Mesodermal cell (in vitro differentiated cells): ENCODE data around the gene NR6A1.

ENCODE experiments used
- H3K27ac ChIP-seq: 2 replicates; pipeline ENCODE4 v1.7.0; 2013; ENCODE audit warnings: mild to moderate bottlenecking, low read depth, low read length, moderate library complexity; ENCODE audit not compliant: severe bottlenecking
- H3K36me3 ChIP-seq: 2 replicates; pipeline ENCODE4 v1.7.1; 2013; ENCODE audit warnings: mild to moderate bottlenecking, low read length, moderate library complexity; ENCODE audit not compliant: control insufficient read depth, insufficient read depth
- H3K4me1 ChIP-seq: one replicate; pipeline ENCODE4 v1.7.1; 2013; ENCODE audit warnings: mild to moderate bottlenecking, low read length; ENCODE audit not compliant: insufficient read depth, control insufficient read depth, poor library complexity, severe bottlenecking
- H3K4me3 ChIP-seq: 2 replicates; pipeline ENCODE4 v1.7.0; 2013; ENCODE audit warnings: low read length, control low read depth, mild to moderate bottlenecking; ENCODE audit not compliant: insufficient read depth, poor library complexity, severe bottlenecking; ENCODE audit errors: extremely low read depth
- H3K9me3 ChIP-seq: 2 replicates; pipeline ENCODE4 v1.7.1; 2013; ENCODE audit warnings: mild to moderate bottlenecking, low read length, moderate library complexity; ENCODE audit not compliant: control insufficient read depth
- WGBS, 2 experiments: methylation state at CpG; one replicate each; pipeline ENCODE4 v1.1.5; 2013; ENCODE audit warnings: missing lambda C conversion rate in 2 of 2; ENCODE audit not compliant: insufficient coverage in 2 of 2; 5-methylcytosine and 5-hydroxymethylcytosine counted together

The NR6A1 gene

GRCh38 chr9:124521142-124521541 is 250.0 kb downstream of the NR6A1 start:
- Histone ChIP-seq H3K4me3 (no peak overlapping the region), H3K4me1 (no peaks in the 10 kb centered on the region), H3K36me3 (peaks cover 36% of the 10 kb centered on the region), H3K9me3 (peaks cover 2% of the 10 kb centered on the region), H3K27ac (no peak overlapping the region)
- WGBS, 2 experiments: 89 to 91% methylated on average over 2 to 3 of the region's 3 CpGs

- H3K27ac ChIP-seq: peak overlapping the region; percentile 67
- H3K36me3 ChIP-seq: peaks cover 29% of the 10 kb centered on the region
- H3K4me3 ChIP-seq: no peak overlapping the region
- H3K9me3 ChIP-seq: peaks cover 2% of the 10 kb centered on the region
- no peaks in the 10 kb centered on the region for H3K4me1 ChIP-seq
- 88 to 93% methylated on average over 4 to 6 of the region's 7 CpGs for WGBS, 2 experiments
Observed at GRCh38 chr9:124520206-124520596, 250.9 kb downstream of the NR6A1 start.

GRCh38 chr9:124518116-124518515 is 253.0 kb downstream of the NR6A1 start:
- Histone ChIP-seq H3K36me3 (peaks cover 19% of the 10 kb centered on the region), H3K4me3 (no peak overlapping the region), H3K4me1 (no peaks in the 10 kb centered on the region), H3K9me3 (peaks cover 2% of the 10 kb centered on the region), H3K27ac (no peak overlapping the region)
- 97 to 100% methylated on average over 6 to 7 of the region's 7 CpGs for WGBS, 2 experiments

GRCh38 chr9:124517600-124517999 is 253.5 kb downstream of the NR6A1 start:
- Histone ChIP-seq H3K27ac (no peak overlapping the region), H3K9me3 (peaks cover 2% of the 10 kb centered on the region), H3K4me3 (no peak overlapping the region), H3K4me1 (no peaks in the 10 kb centered on the region), H3K36me3 (peaks cover 19% of the 10 kb centered on the region)
- WGBS, 2 experiments: 72 to 89% methylated on average over 2 to 3 of the region's 5 CpGs

GRCh38 chr9:124514874-124515273 is 256.2 kb downstream of the NR6A1 start:
- Histone ChIP-seq H3K4me1 (peaks cover 6% of the 10 kb centered on the region), H3K9me3 (peaks cover 2% of the 10 kb centered on the region), H3K4me3 (no peak overlapping the region), H3K36me3 (peaks cover 13% of the 10 kb centered on the region), H3K27ac (no peak overlapping the region)
- 90 to 96% methylated on average over 4 of the region's 5 CpGs for WGBS, 2 experiments

- peaks cover 6% of the 10 kb centered on the region for H3K4me1 ChIP-seq
- H3K27ac ChIP-seq: no peak overlapping the region
- peaks cover 8% of the 10 kb centered on the region for H3K36me3 ChIP-seq
- no peak overlapping the region for H3K4me3 ChIP-seq
- 91 to 97% methylated on average over 4 of the region's 4 CpGs for WGBS, 2 experiments
- H3K9me3 ChIP-seq: no peaks in the 10 kb centered on the region
Observed at GRCh38 chr9:124514125-124514524, 257.0 kb downstream of the NR6A1 start.

GRCh38 chr9:124513376-124513994 is 257.6 kb downstream of the NR6A1 start:
- Histone ChIP-seq H3K4me1 (peaks cover 6% of the 10 kb centered on the region), H3K4me3 (no peak overlapping the region), H3K36me3 (peaks cover 3% of the 10 kb centered on the region), H3K27ac (no peak overlapping the region), H3K9me3 (no peaks in the 10 kb centered on the region)
- WGBS, 2 experiments: 90 to 94% methylated on average over 3 of the region's 5 CpGs

GRCh38 chr9:124512806-124513204 is 258.3 kb downstream of the NR6A1 start:
- H3K27ac ChIP-seq: no peak overlapping the region
- no peak overlapping the region for H3K4me3 ChIP-seq
- H3K4me1 ChIP-seq: peaks cover 6% of the 10 kb centered on the region
- H3K36me3 ChIP-seq: no peaks in the 10 kb centered on the region
- H3K9me3 ChIP-seq: no peaks in the 10 kb centered on the region
- 93% methylated on average over 9 of the region's 9 CpGs for WGBS, 2 experiments

- Histone ChIP-seq H3K36me3 (no peaks in the 10 kb centered on the region), H3K4me3 (no peak overlapping the region), H3K4me1 (peaks cover 6% of the 10 kb centered on the region), H3K9me3 (no peaks in the 10 kb centered on the region), H3K27ac (no peak overlapping the region)
- 86 to 88% methylated on average over 11 to 23 of the region's 23 CpGs for WGBS, 2 experiments
Observed at GRCh38 chr9:124511891-124512805, 259.0 kb downstream of the NR6A1 start.

- Histone ChIP-seq H3K4me1 (peaks cover 6% of the 10 kb centered on the region), H3K9me3 (no peaks in the 10 kb centered on the region), H3K36me3 (no peaks in the 10 kb centered on the region), H3K4me3 (no peak overlapping the region), H3K27ac (no peak overlapping the region)
- WGBS, 2 experiments: 75 to 100% methylated on average over 2 to 5 of the region's 6 CpGs
Observed at GRCh38 chr9:124511426-124511840, 259.7 kb downstream of the NR6A1 start.
